GM12878 (cell line): ENCODE measurements around the gene CAT. TPM values are rescaled to one million over a fixed set of nuclear protein-coding genes. Genes with fewer than 3 reads are reported as not detected.

Experiments used
- ATAC-seq: fragments of 200-7000 bp; cut with Tn5 transposase; 3 replicates; pipeline ENCODE4 v1.9.1; 2020; ENCODE audit warnings: mild to moderate bottlenecking, moderate library complexity
- BruUV-seq: library from RNA; stranded (reverse); fragments of 400-500 nt; replicated peaks from 2 replicates; lab custom pipeline; 2021; lab: Mats Ljungman, UMichigan
- CTCF ChIA-PET: fragments of 300-600 bp; sonication (Branson Sonifier 250); formaldehyde crosslinking; extraction: SDS; loops from one replicate; lab custom pipeline; 2021; ENCODE audit warnings: inconsistent platforms; lab: Yijun Ruan, JAX
- POLR2A ChIA-PET: fragments of 350-600 bp; formaldehyde crosslinking; extraction: SDS; loops from one replicate; lab custom pipeline; 2021; ENCODE audit warnings: inconsistent platforms; lab: Charles Lee
- RAD21 ChIA-PET: fragments of 300-600 bp; sonication (Branson Sonifier 250); formaldehyde crosslinking; loops from one replicate; lab custom pipeline; 2023; ENCODE audit warnings: antibody characterized with exemption; ENCODE audit not compliant: unreplicated experiment; lab: Charles Lee
- SMC1A ChIA-PET: fragments of 300-600 bp; sonication (Branson Sonifier 250); formaldehyde crosslinking; loops from one replicate; lab custom pipeline; 2023; ENCODE audit not compliant: unreplicated experiment, uncharacterized antibody; lab: Charles Lee
- DNase-seq: peaks from one replicate; pipeline ENCODE4 v3.0.0-alpha.2; 2011; ENCODE audit warnings: low read depth, low spot score
- FAIRE-seq: peaks from 3 replicates; lab custom pipeline; 2011; peaks lifted over from hg19 to GRCh38; lab: Jason Lieb, UNC
- H2AFZ ChIP-seq: 2 replicates; pipeline ENCODE4 v1.6.0; 2011; ENCODE audit warnings: low read depth, low read length, control low read depth; ENCODE audit not compliant: control insufficient read depth
- H3K27ac ChIP-seq: 2 replicates; pipeline ENCODE4 v1.5.1; 2011; ENCODE audit warnings: control low read depth; ENCODE audit not compliant: control insufficient read depth, insufficient read depth
- H3K27me3 ChIP-seq, 2 experiments: replicated peaks in 1 of 2; 2 replicates each; pipeline versions ENCODE4 v1.6.0 to v1.6.1; 2011; ENCODE audit warnings: low read length in 1 of 2; ENCODE audit not compliant: control insufficient read depth in 2 of 2, insufficient read depth in 2 of 2
- H3K36me3 ChIP-seq, 2 experiments: 2 replicates each; pipeline ENCODE4 v1.5.1; 2011; ENCODE audit warnings: low read length in 1 of 2; ENCODE audit not compliant: control insufficient read depth in 2 of 2, insufficient read depth in 2 of 2
- H3K4me1 ChIP-seq: 2 replicates; pipeline ENCODE4 v1.6.1; 2011; ENCODE audit warnings: mild to moderate bottlenecking, low read length, moderate library complexity, mixed read lengths; ENCODE audit not compliant: control insufficient read depth, insufficient read depth
- H3K4me2 ChIP-seq: 2 replicates; pipeline ENCODE4 v1.6.0; 2011; ENCODE audit warnings: control low read depth; ENCODE audit not compliant: control insufficient read depth, insufficient read depth
- H3K4me3 ChIP-seq: fragments of 200-600 bp; sonication (generic); 2 replicates; pipeline ENCODE4 v1.5.1; 2016
- H3K79me2 ChIP-seq: 2 replicates; pipeline ENCODE4 v1.6.0; 2011; ENCODE audit warnings: low read length; ENCODE audit not compliant: control insufficient read depth, insufficient read depth
- H3K9ac ChIP-seq: 2 replicates; pipeline ENCODE4 v1.8.0; 2011; ENCODE audit warnings: low read length, control low read depth, mixed read lengths; ENCODE audit not compliant: control insufficient read depth, insufficient read depth
- H3K9me3 ChIP-seq: replicated peaks from 3 replicates; pipeline ENCODE4 v1.5.1; 2011; ENCODE audit warnings: mild to moderate bottlenecking, low read length; ENCODE audit not compliant: control insufficient read depth, insufficient read depth
- H4K20me1 ChIP-seq: 2 replicates; pipeline ENCODE4 v1.6.0; 2011; ENCODE audit not compliant: control insufficient read depth, insufficient read depth
- BCL11A ChIP-seq: IDR thresholded peaks from 2 replicates; pipeline ENCODE4 v1.6.1; 2011; ENCODE audit warnings: low read depth, low read length
- EED ChIP-seq: sonication (generic); IDR thresholded peaks from 2 replicates; pipeline ENCODE4 v1.6.1; 2016; ENCODE audit warnings: antibody characterized with exemption, low read depth
- KDM1A ChIP-seq: fragments of 200-600 bp; sonication (generic); IDR thresholded peaks from 2 replicates; pipeline ENCODE4 v1.6.1; 2016; ENCODE audit warnings: borderline replicate concordance
- NFYA ChIP-seq: IDR thresholded peaks from 2 replicates; pipeline ENCODE4 v1.6.1; 2011; ENCODE audit warnings: low read depth, mild to moderate bottlenecking, low read length, improper control_type of control experiment, borderline replicate concordance
- NKRF ChIP-seq: fragments of 450-650 bp; conservative IDR thresholded peaks from 2 replicates; pipeline ENCODE4 v1.6.1; 2017; ENCODE audit warnings: mild to moderate bottlenecking, moderate library complexity
- RCOR1 ChIP-seq: conservative IDR thresholded peaks from 2 replicates; pipeline ENCODE4 v1.6.1; 2012; ENCODE audit warnings: low read depth, low read length, improper control_type of control experiment
- RELA ChIP-seq: fragments of 450-650 bp; IDR thresholded peaks from 2 replicates; pipeline ENCODE4 v1.8.0; 2014; ENCODE audit warnings: borderline replicate concordance; ENCODE audit not compliant: partially characterized antibody
- SMAD1 ChIP-seq: fragments of 450-650 bp; IDR thresholded peaks from 2 replicates; pipeline ENCODE4 v1.6.1; 2018; ENCODE audit warnings: mild to moderate bottlenecking, low read depth; ENCODE audit not compliant: partially characterized antibody
- SREBF1 ChIP-seq: IDR thresholded peaks from 2 replicates; pipeline ENCODE4 v1.6.1; 2012; ENCODE audit warnings: mild to moderate bottlenecking, low read length
- STAT1 ChIP-seq: fragments of 450-650 bp; conservative IDR thresholded peaks from 2 replicates; pipeline ENCODE4 v1.6.1; 2014; ENCODE audit warnings: antibody characterized with exemption, mild to moderate bottlenecking
- SUZ12 ChIP-seq: fragments of 200-600 bp; sonication (generic); IDR thresholded peaks from one replicate; pipeline ENCODE4 v1.6.1; 2018; ENCODE audit warnings: antibody characterized with exemption, mild to moderate bottlenecking; ENCODE audit not compliant: unreplicated experiment
- TCF3 ChIP-seq: IDR thresholded peaks from 2 replicates; pipeline ENCODE4 v1.6.1; 2012; ENCODE audit warnings: low read depth, mild to moderate bottlenecking, low read length, borderline replicate concordance; ENCODE audit not compliant: insufficient read depth
- ZBTB33 ChIP-seq: fragments of 450-650 bp; IDR thresholded peaks from 2 replicates; pipeline ENCODE4 v1.6.1; 2017; ENCODE audit warnings: mild to moderate bottlenecking
- ZNF384 ChIP-seq: IDR thresholded peaks from 2 replicates; pipeline ENCODE4 v1.6.1; 2012; ENCODE audit warnings: low read depth, mild to moderate bottlenecking, low read length, improper control_type of control experiment, borderline replicate concordance
- WGBS: methylation state at CpG from one replicate; pipeline ENCODE4 v1.1.6; 2016; ENCODE audit warnings: low lambda C conversion rate; ENCODE audit not compliant: insufficient replicate concordance, insufficient coverage; ENCODE audit errors: missing lambda C conversion rate; 5-methylcytosine and 5-hydroxymethylcytosine counted together
- in situ Hi-C: fragments of 300-500 bp; cut with MboI; formaldehyde crosslinking; loops from 9 replicates; pipeline ENCODE4 v1.14.3; 2018; ENCODE audit warnings: mixed read lengths
- intact Hi-C: fragments of 100-400 bp; cut with micrococcal nuclease; formaldehyde crosslinking; loops from one replicate; pipeline ENCODE4 v1.14.2; 2022; ENCODE audit not compliant: unreplicated experiment
- polyA plus RNA-seq, 11 experiments: library from polyadenylated mRNA; depleted of rRNA in 4 of 11; unstranded in 6 of 11; stranded (reverse) in 5 of 11; fragments of >200 nt; fragmentation: Nextera tagmentation in 4 of 11; fragmentation: Illumina TruSeq in 1 of 11; extraction: Ambion mirVana in 4 of 11; extraction: Trizol in 1 of 11; gene quantifications; 1 replicate in 1 of 11; 2 replicates in 10 of 11; pipeline versions ENCODE4 v1.2.1 to v1.2.3, GENCODE V29; 2011 to 2016; ENCODE audit warnings: inconsistent platforms in 2 of 11, missing spikeins in 2 of 11, low read depth in 1 of 11
- total RNA-seq, 4 experiments: library from RNA; depleted of rRNA in 3 of 4; stranded (reverse); fragments of >200 nt in 3 of 4; fragmentation: Illumina TruSeq in 1 of 4; extraction: Trizol in 1 of 4; gene quantifications; 2 replicates each; pipeline versions ENCODE4 v1.2.1 to v1.2.3, GENCODE V29; 2013 to 2021
- TF ChIP-seq, protein P1 (sequence below): fragments of 450-650 bp; IDR thresholded peaks from 2 replicates; pipeline ENCODE4 v1.6.1; 2017; ENCODE audit warnings: mild to moderate bottlenecking, moderate library complexity

The CAT gene
- total and polyA plus RNA-seq, 10 of the 15 experiments (the other 5 are each of a cell fraction or from before 2014, with no cell fraction given) = 22.4 to 71.3 (median 33.6) TPM

DNA sequence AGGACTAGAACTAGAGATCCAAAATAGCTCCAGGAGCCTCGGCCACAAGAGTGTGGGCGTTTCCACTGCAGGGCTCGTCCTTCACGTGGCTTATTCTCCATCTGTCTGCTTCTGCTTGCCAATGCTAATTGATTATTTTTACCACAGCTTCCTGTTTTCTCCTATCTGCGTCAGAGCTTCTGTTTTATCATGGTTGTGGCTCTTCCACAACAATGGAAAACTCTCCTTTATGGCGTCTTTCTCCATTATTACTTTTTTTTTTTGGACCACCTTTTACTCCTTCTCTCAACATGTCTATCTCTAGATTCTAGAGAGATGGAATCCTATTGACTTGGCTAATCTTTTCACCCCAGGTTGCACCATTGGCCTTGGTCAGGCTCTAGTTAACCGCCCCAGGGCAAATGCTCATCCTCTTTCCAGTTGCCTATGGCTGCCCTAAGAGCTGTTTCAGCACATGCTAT, 25.9 kb downstream of the CAT start:
- DNase-seq (no peak), ATAC-seq (no peak), FAIRE-seq (no peak)
- no peak overlapping the region for H3K4me2 ChIP-seq
- H3K27ac ChIP-seq = no peak overlapping the region
- H3K27me3 ChIP-seq = no peaks in the 10 kb centered on the region
- TF ChIP-seq ZBTB33 (no peak), SUZ12 (no peak), RCOR1 (no peak), ZNF384 (no peak), KDM1A (no peak), SMAD1 (no peak), NFYA (no peak), EED (no peak), BCL11A (no peak), RELA (no peak), TCF3 (no peak), SREBF1 (no peak), STAT1 (no peak), NKRF (no peak)
- TF ChIP-seq, protein P1, sequence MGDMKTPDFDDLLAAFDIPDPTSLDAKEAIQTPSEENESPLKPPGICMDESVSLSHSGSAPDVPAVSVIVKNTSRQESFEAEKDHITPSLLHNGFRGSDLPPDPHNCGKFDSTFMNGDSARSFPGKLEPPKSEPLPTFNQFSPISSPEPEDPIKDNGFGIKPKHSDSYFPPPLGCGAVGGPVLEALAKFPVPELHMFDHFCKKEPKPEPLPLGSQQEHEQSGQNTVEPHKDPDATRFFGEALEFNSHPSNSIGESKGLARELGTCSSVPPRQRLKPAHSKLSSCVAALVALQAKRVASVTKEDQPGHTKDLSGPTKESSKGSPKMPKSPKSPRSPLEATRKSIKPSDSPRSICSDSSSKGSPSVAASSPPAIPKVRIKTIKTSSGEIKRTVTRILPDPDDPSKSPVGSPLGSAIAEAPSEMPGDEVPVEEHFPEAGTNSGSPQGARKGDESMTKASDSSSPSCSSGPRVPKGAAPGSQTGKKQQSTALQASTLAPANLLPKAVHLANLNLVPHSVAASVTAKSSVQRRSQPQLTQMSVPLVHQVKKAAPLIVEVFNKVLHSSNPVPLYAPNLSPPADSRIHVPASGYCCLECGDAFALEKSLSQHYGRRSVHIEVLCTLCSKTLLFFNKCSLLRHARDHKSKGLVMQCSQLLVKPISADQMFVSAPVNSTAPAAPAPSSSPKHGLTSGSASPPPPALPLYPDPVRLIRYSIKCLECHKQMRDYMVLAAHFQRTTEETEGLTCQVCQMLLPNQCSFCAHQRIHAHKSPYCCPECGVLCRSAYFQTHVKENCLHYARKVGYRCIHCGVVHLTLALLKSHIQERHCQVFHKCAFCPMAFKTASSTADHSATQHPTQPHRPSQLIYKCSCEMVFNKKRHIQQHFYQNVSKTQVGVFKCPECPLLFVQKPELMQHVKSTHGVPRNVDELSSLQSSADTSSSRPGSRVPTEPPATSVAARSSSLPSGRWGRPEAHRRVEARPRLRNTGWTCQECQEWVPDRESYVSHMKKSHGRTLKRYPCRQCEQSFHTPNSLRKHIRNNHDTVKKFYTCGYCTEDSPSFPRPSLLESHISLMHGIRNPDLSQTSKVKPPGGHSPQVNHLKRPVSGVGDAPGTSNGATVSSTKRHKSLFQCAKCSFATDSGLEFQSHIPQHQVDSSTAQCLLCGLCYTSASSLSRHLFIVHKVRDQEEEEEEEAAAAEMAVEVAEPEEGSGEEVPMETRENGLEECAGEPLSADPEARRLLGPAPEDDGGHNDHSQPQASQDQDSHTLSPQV = no peak
- H2AFZ ChIP-seq = no peak overlapping the region
- 60% methylated on average over 7 of the region's 7 CpGs for WGBS
- no TSS peak for BruUV-seq
- in situ Hi-C loops = no loop called here
- no peaks in the 10 kb centered on the region for H3K4me1 ChIP-seq
- ChIA-PET SMC1A (interaction anchor here (0.6 to 1.4 kb wide), 4 partner anchors 9 to 468 kb away, joined by 3 read pairs; no protein-coding TSS in a partner anchor), POLR2A (interaction anchor here (0.7 kb wide), 1 partner anchor 11 kb away, joined by 4 read pairs; no protein-coding TSS in a partner anchor), CTCF (interaction anchor here (0.6 to 2.0 kb wide), 5 partner anchors 16 to 920 kb away, joined by 3 to 4 read pairs (median 3); no protein-coding TSS in a partner anchor), RAD21 (interaction anchor here (1.1 kb wide), 1 partner anchor 658 kb away, joined by 3 read pairs; no protein-coding TSS in a partner anchor)
- intact Hi-C loops = loop anchor here (10.0 kb wide), 1 partner anchor 290 kb away; no protein-coding TSS in a partner anchor
- peaks cover 2 to 11% of the 10 kb centered on the region in 2 experiments for H3K36me3 ChIP-seq
- H3K79me2 ChIP-seq = no peaks in the 10 kb centered on the region
- H4K20me1 ChIP-seq = no peaks in the 10 kb centered on the region
- H3K9me3 ChIP-seq = peaks cover 6% of the 10 kb centered on the region; the same call in 2 of the 3 replicates
- H3K4me3 ChIP-seq = no peak overlapping the region
- no peak overlapping the region for H3K9ac ChIP-seq
